HG02623 (cell line): ENCODE measurements around the gene NLRC5.
"Not testable (repeated sequence)": the region's sequence is repeated elsewhere in the genome, so short reads cannot be mapped to it uniquely, and the experiment has no call there.

ENCODE experiments used
- ATAC-seq: cut with Tn5 transposase; IDR thresholded peaks from one replicate; pipeline ENCODE4 v1.9.1; 2021; ENCODE audit warnings: moderate library complexity; ENCODE audit not compliant: unreplicated experiment

NLRC5 gene

GRCh38 chr16:57098188-57098841 is 109.0 kb downstream of the NLRC5 start:
- no peak for ATAC-seq

- not testable (repeated sequence) for ATAC-seq
These were observed 110.6 kb downstream of the NLRC5 start for GRCh38 chr16:57099965-57100364.

GRCh38 chr16:57100445-57100844 is 111.1 kb downstream of the NLRC5 start:
- no peak for ATAC-seq

- ATAC-seq, result no peak
These were observed 113.8 kb downstream of the NLRC5 start for GRCh38 chr16:57102888-57103851.

GRCh38 chr16:57104706-57105105 is 115.3 kb downstream of the NLRC5 start:
- ATAC-seq, result no peak

- no peak for ATAC-seq
These were observed 115.8 kb downstream of the NLRC5 start for GRCh38 chr16:57105184-57105583.

GRCh38 chr16:57106767-57107166 is 117.4 kb downstream of the NLRC5 start:
- ATAC-seq, result no peak

GRCh38 chr16:57107321-57107922 is 118.1 kb downstream of the NLRC5 start:
- ATAC-seq, result no peak

- ATAC-seq, result no peak
These were observed 119.1 kb downstream of the NLRC5 start for GRCh38 chr16:57108432-57108831.

GRCh38 chr16:57109259-57110105 is 120.1 kb downstream of the NLRC5 start:
- not testable (repeated sequence) for ATAC-seq

- ATAC-seq, result no peak
These were observed 121.6 kb downstream of the NLRC5 start for GRCh38 chr16:57110937-57111336.

GRCh38 chr16:57111420-57111819 is 122.1 kb downstream of the NLRC5 start:
- no peak for ATAC-seq

GRCh38 chr16:57112403-57113041 is 123.2 kb downstream of the NLRC5 start:
- no peak for ATAC-seq

GRCh38 chr16:57113042-57113453 is 123.7 kb downstream of the NLRC5 start:
- ATAC-seq, result no peak

GRCh38 chr16:57113664-57114063 is 124.3 kb downstream of the NLRC5 start:
- ATAC-seq, result no peak

- no peak for ATAC-seq
These were observed 125.8 kb downstream of the NLRC5 start for GRCh38 chr16:57115168-57115513.

- no peak for ATAC-seq
These were observed 126.3 kb downstream of the NLRC5 start for GRCh38 chr16:57115514-57116182.

- no peak for ATAC-seq
These were observed 129.2 kb downstream of the NLRC5 start for GRCh38 chr16:57118461-57119084.

- ATAC-seq, result no peak
These were observed 134.0 kb downstream of the NLRC5 start for GRCh38 chr16:57123216-57123973.
